ENCODE results near the gene TMEM86B.
A peak's percentile ranks its signal among the peaks of the same experiment; 100 is the strongest.

Gene TMEM86B, protein sequence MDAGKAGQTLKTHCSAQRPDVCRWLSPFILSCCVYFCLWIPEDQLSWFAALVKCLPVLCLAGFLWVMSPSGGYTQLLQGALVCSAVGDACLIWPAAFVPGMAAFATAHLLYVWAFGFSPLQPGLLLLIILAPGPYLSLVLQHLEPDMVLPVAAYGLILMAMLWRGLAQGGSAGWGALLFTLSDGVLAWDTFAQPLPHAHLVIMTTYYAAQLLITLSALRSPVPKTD

DNA sequence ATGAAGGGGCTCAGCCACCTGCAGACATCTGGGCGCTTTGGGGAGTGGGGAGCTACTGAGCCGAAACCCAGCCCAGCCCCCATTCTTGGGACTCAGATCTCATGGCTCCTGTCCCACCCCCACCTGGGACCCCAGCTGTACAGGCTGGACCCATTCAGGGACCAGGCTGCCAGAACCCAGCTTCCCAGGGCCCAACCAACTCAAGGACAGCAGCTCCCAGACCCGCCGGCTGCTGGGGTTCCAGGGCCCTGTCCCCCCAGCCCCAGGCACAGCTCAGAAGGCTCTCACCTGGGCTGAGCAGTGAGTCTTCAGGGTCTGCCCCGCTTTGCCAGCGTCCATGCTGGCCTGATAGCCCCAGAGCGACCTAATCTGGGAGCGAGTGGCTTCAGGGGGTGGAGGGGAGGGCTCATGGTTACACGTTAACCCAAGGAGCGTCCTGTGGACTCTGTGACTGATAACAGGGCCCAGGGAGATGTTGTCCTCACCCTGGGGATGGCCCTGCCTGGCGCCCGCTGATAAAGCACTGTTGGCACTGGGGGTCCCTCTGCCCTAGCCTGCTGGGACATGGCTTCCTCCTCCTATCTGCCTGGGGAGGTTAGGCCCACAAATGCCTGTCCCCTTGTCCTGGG lies at the start of gene TMEM86B:
TMEM86B (minus strand) TSS at position 361 of the 629 bp plus-strand sequence; CDS start at position 339, 22 bp downstream.
- DNase-seq (ENCODE audit: low read depth) = no peak

DNA sequence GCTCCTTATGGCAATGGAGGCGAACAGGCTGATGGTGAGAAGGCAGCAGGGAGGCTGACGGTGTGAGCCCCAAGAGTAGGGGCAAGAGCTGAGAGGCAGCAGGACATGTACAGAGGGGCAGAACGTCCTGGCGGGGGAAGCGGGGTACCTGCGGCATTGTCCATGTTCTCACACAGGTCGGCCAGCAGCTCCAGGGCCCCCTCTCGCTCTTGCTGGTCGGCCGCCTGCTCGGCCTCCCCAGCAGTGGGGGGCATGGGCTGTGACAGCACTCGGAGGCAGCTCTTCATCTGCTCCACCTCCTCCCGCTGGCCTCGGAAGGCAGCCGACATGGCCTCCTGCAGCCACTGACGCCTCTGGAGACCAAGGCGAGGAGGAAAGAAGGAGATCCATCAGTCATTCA lies 48.9 kb upstream of the TMEM86B start:
- no peak for DNase-seq (ENCODE audit: low read depth)

DNA sequence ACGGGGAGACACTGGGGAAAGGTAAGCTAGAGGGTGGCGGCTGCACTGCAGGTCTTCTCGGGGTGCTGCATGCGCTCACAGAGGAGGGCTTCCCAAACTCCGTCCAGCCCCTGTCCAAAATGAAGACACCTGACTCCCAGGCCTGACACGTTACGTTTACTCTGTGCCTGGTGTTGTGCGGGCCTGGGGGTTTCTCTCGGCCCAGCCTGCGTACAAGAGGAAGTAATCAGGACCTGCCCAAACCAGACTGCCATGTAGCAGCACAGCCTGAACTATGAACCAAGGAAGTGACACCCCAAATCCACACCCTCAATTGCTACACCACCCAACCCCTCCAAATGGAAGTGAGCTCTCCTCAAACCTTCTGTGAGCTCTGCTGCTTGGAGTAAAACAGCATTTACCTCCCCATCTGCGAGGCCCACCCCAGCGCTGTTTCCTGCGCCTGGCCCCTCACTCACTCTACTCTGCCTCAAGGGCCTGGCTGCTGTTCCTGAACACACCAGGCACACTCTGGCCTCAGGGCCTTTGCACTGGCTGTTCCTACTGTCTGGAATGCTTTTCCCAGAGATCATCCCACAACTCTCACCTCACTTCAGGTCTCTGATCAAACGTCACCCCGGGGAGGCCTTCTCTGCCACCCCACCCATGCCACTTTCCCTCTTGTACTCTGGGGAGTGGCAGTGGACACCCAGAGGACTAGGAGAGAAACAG lies 48.3 kb upstream of the TMEM86B start:
- no peak for DNase-seq (ENCODE audit: low read depth)

DNA sequence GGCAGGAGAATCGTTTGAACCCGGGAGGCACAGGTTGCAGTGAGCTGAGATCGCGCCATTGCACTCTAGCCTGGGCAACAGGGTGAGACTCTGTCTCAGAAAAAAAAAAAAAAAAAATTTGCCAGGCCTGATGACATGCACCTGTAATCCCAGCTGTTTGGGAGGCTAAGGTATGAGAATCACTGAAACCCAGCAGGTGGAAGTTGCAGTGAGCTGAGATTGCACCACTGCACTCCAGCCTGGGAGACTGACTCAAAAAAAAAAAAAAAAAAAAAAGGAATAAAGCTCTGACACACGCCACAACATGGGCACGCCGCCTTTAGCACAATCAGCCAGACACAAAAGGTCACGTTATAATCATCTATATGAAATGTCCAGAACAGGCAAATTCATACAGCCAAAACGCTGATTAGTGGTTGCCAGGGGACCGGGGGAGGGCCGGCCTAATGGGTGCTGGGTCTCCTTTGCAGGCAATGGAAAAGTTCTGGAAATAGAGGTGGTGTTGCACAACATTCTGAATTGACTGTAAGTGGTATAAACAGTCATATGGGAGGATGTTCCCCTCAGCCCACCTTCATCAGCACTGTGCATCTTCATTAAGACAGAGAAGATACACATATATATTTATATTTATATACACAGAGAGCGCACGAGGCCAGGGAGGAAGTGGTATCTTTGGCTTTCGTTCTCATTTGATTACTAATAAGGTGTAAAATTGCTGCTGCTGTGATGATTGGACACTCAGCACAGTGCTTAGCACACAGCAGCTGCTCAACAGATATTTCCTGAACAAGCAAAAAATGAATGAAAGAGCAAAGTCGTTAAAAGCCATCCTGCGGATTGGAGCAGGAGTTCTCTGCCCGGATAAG lies 47.5 kb upstream of the TMEM86B start:
- DNase-seq (ENCODE audit: low read depth) = no peak

DNA sequence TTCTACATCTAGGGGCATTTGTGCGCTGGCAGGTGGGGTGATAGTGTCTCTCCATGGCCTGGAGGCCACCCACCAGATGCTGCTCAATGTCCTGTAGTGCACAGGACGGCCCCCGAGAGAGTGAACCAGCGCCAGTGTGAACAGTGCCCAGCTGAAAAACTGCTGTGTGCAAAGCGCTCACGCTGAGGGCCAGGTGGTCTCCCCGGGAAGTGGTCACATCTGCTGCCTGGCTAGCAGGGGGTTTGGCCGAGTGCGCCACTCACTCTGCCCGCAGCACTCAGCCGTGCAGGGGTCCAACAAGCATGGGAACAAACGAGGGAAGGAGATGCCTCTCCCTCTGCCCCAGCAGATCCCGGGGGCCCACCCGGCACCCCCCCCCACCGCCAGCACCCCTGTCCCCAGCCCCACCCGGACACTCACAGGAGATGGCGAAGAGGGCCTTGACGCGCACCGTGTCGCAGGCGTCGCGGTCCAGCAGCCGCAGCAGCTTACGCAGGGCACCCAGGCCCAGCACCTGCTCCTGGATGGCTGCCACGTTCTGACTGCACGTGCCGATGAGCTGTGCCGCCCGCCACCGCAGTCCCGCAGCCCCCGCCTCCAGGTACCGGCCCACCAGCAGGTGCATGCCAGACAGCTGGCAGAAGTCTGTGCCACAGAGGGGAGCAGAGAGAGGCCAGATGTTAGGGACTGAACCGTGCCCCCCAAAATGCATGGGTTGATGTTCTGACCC lies 45.6 kb upstream of the TMEM86B start:
- DNase-seq (ENCODE audit: low read depth) = no peak

DNA sequence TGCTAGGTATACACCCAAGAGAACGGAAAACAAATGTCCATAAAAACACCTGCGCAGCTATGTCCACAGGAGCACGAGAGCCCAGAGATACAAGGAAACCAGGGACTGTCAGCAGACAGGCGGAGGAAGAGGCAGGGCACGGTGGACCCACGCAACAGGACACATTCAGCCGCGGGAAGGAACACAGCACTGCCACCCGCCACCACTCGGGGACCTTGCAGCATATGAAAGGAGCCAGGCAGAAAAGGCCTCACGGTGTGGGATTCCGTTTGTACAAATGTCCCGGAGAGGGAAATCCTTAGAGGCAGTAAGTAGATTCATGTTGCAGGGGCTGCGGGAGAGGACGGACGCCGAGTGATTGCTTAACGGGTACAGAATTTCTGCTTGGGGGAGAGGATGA lies 43.6 kb upstream of the TMEM86B start:
- DNase-seq (ENCODE audit: low read depth) = no peak

DNA sequence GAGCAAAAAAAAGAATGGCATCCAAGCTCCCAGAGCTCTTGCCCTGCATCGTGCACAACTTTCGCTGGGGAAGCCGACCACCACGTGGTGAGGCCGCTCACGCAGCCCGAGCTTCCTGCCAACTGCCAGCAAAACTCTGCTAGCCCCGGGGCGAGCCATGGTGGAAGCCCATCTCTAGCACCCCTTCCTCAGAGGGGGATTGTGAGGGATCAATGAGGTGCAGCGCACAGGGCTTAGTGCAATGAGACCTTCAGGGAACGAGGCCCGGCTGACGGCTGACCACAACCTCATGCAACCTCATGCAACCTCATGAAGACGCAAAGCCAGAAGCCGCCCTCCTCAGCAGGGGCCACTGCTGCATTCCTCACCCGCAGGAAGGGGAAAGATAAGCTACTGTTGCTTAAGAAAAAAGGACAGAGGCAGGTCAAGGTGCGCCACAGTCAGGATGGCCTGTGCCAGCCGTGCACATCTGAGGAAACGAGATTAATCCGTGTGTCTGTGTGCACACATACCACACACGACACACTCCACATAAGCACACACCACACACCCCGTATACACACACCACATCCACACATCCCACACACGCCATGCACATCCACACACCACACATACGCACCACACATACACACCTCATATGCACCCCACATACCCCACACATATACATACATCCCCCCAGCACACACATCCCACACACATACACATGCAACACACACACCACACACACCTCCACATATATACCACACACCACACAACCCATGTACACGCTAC lies 41.8 kb upstream of the TMEM86B start:
- no peak for DNase-seq (ENCODE audit: low read depth)

DNA sequence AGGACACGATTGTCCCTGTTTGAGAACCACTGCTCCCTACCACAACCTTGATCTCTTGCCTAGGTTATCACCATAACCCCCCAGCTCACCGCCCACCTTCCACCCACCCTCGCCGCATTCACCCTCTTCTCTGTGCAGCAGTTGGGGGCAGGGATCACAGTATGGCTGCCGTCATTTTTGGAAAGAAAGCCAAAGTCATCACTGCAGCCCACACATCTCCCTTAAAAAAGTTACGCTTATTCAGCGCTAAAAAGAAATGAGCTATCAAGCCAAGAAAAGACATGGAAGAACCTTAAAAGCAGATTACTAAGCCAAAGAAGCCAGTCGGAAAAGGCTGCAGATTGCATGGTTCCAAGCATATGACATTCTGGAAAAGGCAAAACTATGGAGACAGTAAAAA lies 40.7 kb upstream of the TMEM86B start:
- DNase-seq (ENCODE audit: low read depth) = no peak

DNA sequence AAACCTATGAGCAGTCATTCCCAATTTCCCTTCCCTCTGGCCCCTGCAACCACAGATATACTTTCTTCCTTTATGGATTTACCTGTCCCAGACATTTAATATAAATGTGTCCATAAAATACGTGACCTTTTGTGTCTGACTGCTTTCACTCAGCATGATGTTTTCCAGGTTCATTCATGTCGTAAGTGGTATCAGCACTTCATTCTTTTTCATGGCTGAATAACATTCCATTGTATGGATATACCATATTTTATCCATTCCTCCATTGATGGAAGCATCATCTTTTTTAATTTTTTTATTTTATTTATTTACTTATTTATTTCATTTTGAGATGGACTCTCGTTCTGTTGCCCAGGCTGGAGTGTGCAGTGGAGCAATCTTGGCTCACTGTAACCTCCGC lies 38.3 kb upstream of the TMEM86B start:
- no peak for DNase-seq (ENCODE audit: low read depth)

DNA sequence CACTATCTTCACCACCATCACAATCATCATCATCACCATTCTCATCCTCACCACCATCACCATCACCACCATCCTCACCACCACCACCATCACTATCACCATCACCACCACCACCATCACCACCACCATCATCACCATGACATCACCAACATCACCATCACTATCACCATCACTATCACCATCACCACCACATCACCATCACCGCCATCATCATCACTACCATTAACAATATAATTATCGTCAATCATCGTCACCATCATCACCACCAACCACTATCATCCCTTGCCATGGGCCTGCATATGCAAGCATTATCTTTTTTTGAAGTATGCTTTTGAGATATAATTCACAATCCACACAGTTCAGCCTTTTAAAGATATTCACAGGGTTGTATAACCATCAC lies 37.8 kb upstream of the TMEM86B start:
- no peak for DNase-seq (ENCODE audit: low read depth)

DNA sequence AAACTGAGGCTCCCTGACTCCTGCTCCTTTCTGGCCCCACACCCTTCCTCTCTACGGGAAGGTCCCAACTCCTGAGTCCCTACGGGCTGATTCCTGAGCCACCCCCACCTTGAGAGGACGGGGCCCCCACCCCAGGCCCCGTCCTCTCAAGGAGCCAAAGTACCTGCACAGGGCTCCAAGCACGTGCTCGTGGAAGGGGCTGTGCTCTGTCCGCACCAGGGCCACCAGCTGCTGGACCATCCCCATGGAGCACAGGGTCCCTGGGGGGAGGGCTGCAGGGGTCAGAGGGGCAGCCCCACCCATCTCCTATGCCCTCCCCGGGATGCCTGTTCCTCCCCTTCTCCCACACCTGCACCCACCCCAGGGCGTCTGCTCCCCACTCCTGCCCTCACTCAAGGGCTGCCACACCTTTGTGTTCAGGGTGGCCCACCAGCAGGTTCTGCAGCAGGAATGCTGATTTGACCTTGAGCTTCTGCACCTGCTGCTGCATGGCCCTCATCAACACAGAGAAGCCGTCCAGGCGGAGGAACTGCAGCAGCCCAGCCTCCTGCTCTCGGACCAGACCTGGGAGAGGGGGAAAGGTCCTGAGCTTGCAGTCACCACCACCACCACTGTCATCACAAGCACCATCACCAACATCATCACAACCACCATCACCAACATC lies 37.3 kb upstream of the TMEM86B start:
- DNase-seq (ENCODE audit: low read depth) = no peak

DNA sequence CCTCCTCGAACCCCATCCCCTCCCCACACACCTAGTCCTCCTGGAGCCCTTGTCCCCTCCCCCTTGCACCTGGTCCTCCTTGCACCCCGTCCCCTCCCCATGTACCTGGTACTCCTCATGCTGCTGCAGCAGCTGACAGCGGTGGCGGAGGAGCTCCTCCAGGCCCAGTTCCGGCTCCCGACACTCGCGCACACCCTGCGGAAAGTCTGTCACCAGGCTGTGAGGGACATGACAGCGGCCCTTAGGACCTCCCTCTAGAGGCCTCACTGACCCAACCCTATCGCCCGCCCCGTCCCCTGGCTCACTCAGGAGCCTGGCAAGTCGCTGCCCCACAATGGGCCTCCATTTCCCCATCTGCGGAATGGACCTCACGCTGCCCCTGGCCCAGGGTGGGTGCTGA lies 36.6 kb upstream of the TMEM86B start:
- no peak for DNase-seq (ENCODE audit: low read depth)

DNA sequence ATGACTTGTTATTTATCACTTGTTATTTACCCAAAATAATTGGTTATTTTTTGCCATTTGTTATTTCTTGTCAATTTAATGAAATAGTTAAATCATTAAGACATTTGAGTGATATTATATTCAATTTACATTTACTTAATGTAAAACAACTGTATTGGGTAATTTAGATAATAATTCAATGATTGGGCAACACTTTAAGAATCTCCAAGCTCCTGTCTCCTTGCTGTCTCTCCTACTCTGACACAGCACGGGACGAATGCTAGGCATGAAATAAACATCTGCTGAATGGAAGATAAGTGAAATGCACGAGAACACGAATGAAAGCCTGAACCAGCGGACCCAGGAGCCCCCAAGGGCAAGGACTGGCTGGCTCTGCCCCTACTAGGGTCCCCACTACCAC lies 36.0 kb upstream of the TMEM86B start:
- no peak for DNase-seq (ENCODE audit: low read depth)

DNA sequence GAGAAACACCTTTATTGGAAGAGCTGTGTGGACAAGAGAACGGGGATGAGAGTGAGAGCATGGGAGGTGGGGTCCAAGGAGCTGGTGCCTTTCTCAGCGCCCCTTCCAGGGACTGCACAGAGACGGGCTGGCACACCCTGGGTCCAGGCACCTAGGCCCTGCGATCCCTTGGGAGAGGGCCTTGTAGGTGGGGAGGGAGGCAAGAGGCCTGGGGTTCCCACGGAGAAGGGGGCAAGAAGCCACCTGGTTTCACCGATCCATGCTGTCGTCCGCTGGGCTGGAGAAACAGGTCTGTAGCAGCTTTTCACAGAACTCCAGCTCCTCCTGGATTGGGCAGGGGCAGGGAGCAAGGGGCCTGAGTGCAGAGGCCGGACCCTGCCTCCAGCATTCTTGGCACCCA lies 33.8 kb upstream of the TMEM86B start:
- DNase-seq (ENCODE audit: low read depth) = no peak

DNA sequence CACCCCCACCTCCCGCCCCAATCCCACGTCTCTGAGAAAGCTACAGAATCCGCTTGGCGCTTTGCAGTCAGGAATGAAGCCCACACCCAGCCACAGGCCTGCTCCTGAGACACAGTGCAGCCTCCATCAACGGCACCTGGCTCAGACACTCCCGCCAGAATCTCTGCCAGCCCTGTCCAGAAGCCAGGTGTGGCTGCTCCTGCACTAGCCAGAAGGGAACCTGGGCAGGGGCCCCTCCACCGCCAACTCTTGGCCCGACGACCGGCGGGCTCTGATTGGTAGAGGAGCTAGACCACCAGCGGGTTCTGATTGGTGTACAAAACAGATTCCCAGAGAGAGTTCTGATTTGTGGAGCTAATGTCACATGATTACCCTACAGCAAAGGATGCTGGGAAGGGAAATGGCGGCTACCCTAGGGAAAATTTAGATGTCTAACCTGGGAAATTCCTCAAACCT lies 33.1 kb upstream of the TMEM86B start:
- DNase-seq (ENCODE audit: low read depth) = no peak

DNA sequence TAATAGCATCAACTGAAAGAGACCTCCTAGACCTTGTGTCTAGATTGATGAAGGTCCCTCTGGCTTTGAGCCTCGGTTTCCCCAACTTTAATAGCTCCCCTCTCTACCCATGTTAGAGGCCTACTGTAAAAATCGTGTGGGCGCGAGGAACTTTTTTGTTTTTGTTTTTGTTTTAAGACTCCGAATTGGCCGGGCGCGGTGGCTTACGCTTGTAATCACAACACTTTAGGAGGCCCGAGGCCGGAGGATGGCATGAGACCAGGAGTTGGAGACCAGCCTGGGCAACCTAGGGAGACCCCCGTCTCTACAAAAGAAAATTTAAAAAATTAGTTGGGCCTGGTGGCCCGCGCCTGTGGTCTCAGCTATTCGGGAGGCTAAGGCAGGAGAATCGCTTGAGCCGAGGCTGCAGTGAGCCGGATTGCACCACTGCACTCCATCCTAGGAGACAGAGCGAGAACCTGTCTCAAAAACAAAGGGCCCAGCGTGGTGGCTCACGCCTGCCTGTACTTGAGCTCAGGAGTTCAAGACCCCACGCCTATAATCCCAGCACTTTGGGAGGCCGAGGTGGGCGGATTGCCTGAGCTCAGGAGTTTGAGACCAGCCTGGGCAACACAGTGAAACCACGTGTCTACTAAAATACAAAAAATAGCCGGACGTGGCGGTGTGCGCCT lies 31.1 kb upstream of the TMEM86B start:
- DNase-seq (ENCODE audit: low read depth) = no peak

DNA sequence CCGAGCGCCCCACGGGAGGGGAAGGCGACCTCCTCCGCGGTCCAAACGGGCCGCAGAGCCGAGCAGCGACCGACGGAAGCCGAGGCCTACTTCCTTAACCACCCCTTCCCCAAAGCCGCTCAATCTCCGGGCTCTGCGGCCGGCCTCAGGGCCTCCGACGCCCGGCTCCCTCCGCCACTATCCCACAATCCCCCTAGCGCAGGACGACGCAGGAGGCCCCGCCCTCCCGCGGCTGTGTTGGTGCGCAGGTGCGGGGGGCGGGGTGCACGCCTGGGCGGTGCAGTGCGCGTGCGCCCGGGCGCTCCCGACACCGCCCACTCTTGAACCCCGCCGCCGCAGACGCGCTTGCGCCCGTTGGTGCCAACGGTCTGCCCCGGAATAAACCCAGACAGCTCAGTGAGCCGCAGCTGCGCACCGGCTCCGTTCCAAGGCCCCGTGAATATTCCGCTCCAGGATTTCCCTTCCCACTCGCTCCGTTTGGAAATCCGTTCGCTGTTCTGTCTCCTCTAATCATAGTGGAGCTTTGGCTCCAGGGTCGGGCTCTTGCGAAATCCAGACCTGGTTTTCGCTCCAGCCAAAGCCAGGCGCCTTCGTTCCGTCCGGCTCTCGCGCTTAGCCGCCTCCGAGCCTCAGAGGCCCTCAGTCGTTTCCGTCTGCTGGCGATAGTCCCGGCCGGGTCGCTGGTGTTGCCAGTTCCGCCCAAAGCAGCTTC lies 30.4 kb upstream of the TMEM86B start, which contains the start of gene PPP6R1:
PPP6R1 (minus strand) TSS at position 190 of the 712 bp plus-strand sequence. CDS start 11,914 bp downstream, outside the sequence.
- peak; percentile 99 for DNase-seq (ENCODE audit: low read depth)

DNA sequence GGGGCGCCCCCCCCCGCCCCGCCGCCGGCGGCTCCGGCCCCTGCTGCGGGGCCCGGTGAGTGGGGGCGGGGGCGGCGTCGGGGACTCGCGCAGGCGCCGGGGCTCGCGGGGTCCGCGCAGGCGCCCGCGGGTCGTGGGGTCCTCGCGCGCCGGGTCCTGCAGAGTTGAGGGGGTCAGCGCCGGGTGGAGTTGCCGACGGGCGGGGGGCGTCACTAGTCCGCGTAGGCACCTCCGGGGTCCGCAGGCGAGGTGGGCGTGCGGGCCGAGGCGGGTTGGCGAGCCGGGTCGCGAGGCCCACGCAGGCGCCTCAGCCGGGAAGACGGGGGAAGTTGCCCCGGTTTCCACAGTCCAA lies 29.9 kb upstream of the TMEM86B start:
- DNase-seq (ENCODE audit: low read depth) = no peak
